HFFc6 (cell line): ENCODE results near the gene XPNPEP1. TPM values are rescaled to one million over a fixed set of nuclear protein-coding genes. Genes with fewer than 3 reads are reported as not detected.
A peak's percentile ranks its signal among the peaks of the same experiment; 100 is the strongest.

Experiments used
- DNase-seq: peaks from one replicate; pipeline ENCODE4 v3.0.0-alpha.2; 2018
- H3K27ac Mint-ChIP-seq: 2 replicates; pipeline ENCODE4 v1.8.0; 2020; ENCODE audit warnings: mild to moderate bottlenecking, mixed read lengths
- H3K27me3 Mint-ChIP-seq: 2 replicates; pipeline ENCODE4 v1.8.0; 2021; ENCODE audit warnings: mild to moderate bottlenecking, moderate library complexity, mixed read lengths; ENCODE audit not compliant: insufficient read depth
- H3K36me3 Mint-ChIP-seq: 2 replicates; pipeline ENCODE4 v1.8.0; 2021; ENCODE audit warnings: low read depth, mixed read lengths
- H3K4me1 Mint-ChIP-seq: 2 replicates; pipeline ENCODE4 v1.8.0; 2020; ENCODE audit warnings: low read depth, mixed read lengths
- H3K4me3 Mint-ChIP-seq: 2 replicates; pipeline ENCODE4 v1.8.0; 2020; ENCODE audit warnings: mild to moderate bottlenecking, moderate library complexity, mixed read lengths
- H3K9me3 Mint-ChIP-seq: 2 replicates; pipeline ENCODE4 v1.8.0; 2020; ENCODE audit warnings: mild to moderate bottlenecking, mixed read lengths
- long read RNA-seq: library from polyadenylated mRNA; unstranded; transcript quantifications from one replicate; pipeline ENCODE4 v2.0.0, GENCODE V29; 2019
- total RNA-seq, 6 experiments: library from RNA; stranded (reverse); fragmentation: NEBNext Ultra II Directional; extraction: Animal tissue kit (Norgen Biotek cat#: 25700); gene quantifications; 2 replicates in 1 of 6; 3 replicates in 5 of 6; pipeline ENCODE4 v1.2.3, GENCODE V29; 2021
- TF ChIP-seq, protein P1 (sequence below): fragments of 200-600 bp; sonication (generic); IDR thresholded peaks from 2 replicates; pipeline ENCODE4 v1.5.0; 2021; ENCODE audit warnings: antibody characterized with exemption, mild to moderate bottlenecking

Gene XPNPEP1
- 10 to 100 TPM; 54.1 to 62.7 (median 58.9) TPM for total RNA-seq
- long read RNA-seq, transcript XPNPEP1-218 (21 exons, 2,539 nt) = major isoform, 45 of 78 reads
- long read RNA-seq, partial matches to known transcripts = 8 of 78 reads
- long read RNA-seq, other reads (novel, unspliced or antisense) = 23 of 78 reads

DNA sequence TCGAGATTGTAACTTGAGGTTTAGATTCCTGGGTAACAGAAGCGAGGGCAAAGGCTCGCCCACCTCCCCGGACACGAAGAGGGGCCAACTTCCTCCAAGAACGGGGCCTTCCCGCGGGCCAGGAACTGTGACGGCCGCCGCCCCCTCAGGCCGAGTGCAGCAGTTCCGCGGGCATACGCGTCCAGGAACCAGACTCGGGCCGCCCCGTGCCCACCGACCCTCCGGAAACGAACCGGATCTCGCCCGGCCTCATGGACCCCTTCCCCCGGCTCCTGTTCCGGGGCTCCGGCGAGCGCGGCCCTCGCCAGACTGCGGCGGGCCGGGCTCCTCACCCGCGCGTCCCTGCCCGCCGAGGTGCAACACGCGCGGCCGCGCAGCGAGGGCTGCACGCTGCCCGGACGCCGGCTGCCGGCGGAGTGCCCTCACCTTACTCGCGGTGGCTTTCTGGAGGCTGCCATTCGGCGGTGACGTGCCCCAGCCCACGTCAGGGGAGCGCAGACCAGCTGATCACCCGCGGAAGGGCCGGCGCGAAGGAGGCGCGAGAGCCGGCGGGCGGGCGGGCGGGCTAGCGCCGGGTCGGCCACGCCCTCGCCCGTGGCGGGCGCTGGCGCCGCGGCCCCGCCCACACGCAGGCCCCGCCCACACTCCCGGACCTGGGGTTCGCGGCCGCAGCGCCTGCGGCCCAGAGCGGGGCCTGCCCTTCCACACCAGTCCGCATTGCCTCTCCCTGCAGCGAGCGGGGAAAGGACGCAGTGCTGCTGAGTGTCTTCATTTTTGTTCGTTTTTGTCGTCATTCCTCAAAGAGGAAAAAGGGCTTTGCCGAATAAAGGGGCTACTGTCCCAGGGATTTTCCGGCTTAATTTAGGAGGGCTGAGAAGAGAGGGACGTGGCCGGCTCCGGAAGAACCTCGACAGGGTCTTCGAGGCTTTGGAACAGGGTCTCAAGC is at the start of gene XPNPEP1:
Gene XPNPEP1, minus strand, starts transcription at position 536 of the 946 bp plus-strand sequence. Its CDS starts 78 bp downstream, at position 458.
- Mint-ChIP-seq H3K9me3 (no peaks in the 10 kb centered on the region), H3K4me1 (peaks cover 45% of the 10 kb centered on the region), H3K36me3 (peaks cover 18% of the 10 kb centered on the region; the same call in 1 of the 2 replicates), H3K4me3 (peak within 1 kb of the TSS; percentile 95), H3K27ac (peak within 1 kb of the TSS; percentile 88), H3K27me3 (peaks cover 1% of the 10 kb centered on the region; the same call in 1 of the 2 replicates)
- TF ChIP-seq, protein P1, sequence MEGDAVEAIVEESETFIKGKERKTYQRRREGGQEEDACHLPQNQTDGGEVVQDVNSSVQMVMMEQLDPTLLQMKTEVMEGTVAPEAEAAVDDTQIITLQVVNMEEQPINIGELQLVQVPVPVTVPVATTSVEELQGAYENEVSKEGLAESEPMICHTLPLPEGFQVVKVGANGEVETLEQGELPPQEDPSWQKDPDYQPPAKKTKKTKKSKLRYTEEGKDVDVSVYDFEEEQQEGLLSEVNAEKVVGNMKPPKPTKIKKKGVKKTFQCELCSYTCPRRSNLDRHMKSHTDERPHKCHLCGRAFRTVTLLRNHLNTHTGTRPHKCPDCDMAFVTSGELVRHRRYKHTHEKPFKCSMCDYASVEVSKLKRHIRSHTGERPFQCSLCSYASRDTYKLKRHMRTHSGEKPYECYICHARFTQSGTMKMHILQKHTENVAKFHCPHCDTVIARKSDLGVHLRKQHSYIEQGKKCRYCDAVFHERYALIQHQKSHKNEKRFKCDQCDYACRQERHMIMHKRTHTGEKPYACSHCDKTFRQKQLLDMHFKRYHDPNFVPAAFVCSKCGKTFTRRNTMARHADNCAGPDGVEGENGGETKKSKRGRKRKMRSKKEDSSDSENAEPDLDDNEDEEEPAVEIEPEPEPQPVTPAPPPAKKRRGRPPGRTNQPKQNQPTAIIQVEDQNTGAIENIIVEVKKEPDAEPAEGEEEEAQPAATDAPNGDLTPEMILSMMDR = no peak
- peak; percentile 79 for DNase-seq

DNA sequence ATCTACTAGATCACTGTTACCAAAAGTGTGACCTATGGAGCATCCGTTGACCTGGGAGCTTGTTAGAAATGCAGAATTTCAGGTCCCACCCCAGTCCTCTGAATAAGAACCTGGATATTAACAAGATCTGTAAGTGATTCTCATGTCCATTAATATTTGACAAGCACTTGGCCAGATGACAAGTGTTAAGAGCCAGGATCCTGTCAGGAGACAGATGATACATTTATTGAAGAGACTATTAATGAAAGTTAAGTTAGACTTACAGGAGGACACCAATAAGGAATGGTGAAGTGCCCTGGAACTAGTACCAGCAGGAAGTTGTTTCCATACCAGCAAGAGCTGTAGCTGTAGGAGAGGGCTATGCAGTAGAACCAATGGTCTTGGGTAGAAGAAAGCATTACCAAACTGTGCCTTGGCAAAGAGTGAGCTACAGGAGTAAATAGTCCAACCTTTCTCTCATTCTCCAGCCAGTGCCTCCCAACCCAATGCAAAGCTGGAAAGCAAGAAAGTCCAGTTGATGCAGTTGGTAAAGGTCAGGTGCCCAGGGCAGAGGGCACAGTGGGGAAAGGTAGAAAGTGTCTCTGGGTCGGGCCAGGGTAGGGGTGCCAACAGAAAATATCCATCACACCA is 49.2 kb upstream of the XPNPEP1 start:
- Mint-ChIP-seq H3K9me3 (no peaks in the 10 kb centered on the region), H3K4me3 (no peak overlapping the region), H3K27me3 (no peaks in the 10 kb centered on the region), H3K36me3 (no peaks in the 10 kb centered on the region), H3K4me1 (peaks cover 52% of the 10 kb centered on the region), H3K27ac (no peak overlapping the region)
- no peak for DNase-seq
- TF ChIP-seq, protein P1 = no peak

DNA sequence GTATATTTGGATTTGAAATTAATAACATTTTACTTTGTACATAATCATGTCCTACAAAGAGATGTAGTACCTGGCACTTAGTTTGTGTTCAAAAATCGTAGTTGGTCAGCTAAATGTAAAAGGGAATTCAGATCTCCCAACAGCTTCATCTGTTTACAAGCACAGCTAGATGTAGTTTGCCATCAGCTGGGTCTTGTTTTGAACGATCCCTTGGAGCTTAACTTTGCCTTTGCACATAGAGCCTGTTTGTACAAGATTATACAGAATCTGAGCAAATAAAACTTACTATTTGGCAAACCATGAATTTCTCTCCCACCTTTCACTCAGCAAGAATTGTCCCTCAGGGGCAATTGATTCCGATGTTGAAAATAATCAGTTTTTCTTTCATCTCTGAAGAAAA is 48.3 kb upstream of the XPNPEP1 start:
- Mint-ChIP-seq H3K9me3 (no peaks in the 10 kb centered on the region), H3K4me3 (no peak overlapping the region), H3K27ac (no peak overlapping the region), H3K36me3 (no peaks in the 10 kb centered on the region), H3K27me3 (no peaks in the 10 kb centered on the region), H3K4me1 (peaks cover 52% of the 10 kb centered on the region)
- TF ChIP-seq, protein P1 = no peak
- DNase-seq = no peak

DNA sequence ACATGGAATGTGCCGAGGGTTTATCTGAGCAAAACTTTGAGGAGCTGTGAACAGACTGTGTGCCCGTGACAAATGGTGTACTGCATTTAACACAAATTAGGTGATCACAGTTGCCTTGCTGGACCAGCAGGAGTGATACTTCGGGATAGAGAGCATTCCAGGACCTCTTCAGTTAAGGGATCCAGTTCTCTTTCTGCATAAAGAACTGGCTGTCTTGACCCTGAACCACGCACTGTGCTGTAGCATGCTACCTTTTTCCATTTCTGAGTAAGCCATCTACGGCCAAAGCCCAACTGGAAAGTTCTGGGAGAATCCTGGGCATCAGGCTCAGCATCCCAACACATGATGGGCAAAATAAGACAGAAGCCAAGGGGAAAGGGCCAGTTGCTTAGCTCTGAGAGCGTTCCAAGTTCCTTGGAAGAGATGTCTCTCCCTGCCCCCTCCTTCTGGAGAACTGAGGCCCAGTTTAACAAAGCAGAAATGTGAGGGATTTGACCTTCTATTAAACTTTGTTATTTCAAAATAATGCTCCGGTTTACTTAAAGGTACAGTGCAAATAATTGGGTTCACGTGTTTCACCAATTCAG is 46.5 kb upstream of the XPNPEP1 start:
- Mint-ChIP-seq H3K36me3 (no peaks in the 10 kb centered on the region), H3K27ac (no peak overlapping the region), H3K9me3 (no peaks in the 10 kb centered on the region), H3K27me3 (no peaks in the 10 kb centered on the region), H3K4me3 (no peak overlapping the region), H3K4me1 (peaks cover 48% of the 10 kb centered on the region)
- TF ChIP-seq, protein P1 = no peak
- DNase-seq = no peak

DNA sequence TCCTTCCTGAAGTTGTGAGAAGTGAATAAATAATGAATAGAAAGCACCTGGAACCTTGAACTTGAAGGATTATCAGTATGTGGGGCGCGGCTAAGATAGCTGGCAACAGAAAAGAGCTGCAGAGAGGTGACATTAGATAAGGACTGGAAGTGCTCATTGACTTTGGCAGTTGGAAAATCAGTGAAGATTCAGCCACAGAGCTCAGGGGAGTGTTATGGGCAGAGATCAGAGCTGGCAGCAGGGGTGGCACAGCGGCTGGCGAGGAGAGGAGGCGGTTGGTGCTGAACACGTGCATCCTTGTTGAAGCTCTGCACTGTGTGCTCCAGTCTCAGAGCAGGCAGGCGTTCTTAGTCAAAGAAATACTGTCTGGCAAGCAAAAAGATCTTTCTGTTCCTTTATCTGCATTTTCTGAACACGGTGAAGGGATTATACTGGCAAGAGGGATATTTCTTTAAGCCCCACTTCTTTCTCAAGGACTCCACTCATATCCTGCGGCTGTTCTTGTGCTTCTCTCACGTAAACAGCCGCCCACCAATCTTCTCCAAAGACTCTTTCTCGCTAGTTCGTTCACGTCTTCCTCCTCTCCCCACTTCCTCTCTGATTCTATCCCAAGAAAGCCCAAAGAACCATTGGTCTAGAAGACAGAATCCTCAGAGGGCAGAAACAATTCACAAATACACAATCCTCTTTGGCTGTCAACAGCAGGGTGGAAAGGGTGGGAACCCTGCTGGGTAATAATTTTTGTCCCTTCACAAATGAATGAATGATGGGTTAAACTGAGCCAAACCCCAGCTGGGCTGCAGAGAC is 45.8 kb upstream of the XPNPEP1 start:
- H3K36me3 Mint-ChIP-seq = no peaks in the 10 kb centered on the region
- TF ChIP-seq, protein P1 = no peak
- H3K4me3 Mint-ChIP-seq = no peak overlapping the region
- H3K27me3 Mint-ChIP-seq = no peaks in the 10 kb centered on the region
- no peaks in the 10 kb centered on the region for H3K9me3 Mint-ChIP-seq
- H3K27ac Mint-ChIP-seq = no peak overlapping the region
- H3K4me1 Mint-ChIP-seq = peaks cover 44% of the 10 kb centered on the region
- DNase-seq = no peak
